ENCODE results near the gene PMEL.

PMEL gene

DNA sequence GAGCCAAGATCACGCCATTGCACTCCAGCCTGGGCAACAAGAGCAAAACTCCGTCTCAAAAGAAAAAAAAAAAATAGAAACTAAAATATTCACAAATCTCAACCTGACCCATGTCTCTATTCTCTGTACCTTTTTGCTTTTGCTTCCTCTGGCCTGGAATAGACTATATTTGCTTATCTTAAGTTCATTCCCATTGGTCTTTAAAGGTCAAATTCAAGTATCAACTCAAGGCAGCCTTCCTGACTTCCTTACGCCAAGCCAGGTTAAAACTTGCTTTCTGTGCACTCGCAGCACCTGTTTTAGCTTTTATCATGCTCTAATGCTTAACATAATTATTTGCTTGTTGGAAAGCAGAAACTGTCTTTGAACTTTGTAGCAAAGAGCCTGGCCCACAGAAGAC lies 52.9 kb downstream of the PMEL start:
- DNase-seq: no peak

GRCh38 chr12:55909513-55909884 lies 56.3 kb downstream of the PMEL start:
- DNase-seq: no peak

DNA sequence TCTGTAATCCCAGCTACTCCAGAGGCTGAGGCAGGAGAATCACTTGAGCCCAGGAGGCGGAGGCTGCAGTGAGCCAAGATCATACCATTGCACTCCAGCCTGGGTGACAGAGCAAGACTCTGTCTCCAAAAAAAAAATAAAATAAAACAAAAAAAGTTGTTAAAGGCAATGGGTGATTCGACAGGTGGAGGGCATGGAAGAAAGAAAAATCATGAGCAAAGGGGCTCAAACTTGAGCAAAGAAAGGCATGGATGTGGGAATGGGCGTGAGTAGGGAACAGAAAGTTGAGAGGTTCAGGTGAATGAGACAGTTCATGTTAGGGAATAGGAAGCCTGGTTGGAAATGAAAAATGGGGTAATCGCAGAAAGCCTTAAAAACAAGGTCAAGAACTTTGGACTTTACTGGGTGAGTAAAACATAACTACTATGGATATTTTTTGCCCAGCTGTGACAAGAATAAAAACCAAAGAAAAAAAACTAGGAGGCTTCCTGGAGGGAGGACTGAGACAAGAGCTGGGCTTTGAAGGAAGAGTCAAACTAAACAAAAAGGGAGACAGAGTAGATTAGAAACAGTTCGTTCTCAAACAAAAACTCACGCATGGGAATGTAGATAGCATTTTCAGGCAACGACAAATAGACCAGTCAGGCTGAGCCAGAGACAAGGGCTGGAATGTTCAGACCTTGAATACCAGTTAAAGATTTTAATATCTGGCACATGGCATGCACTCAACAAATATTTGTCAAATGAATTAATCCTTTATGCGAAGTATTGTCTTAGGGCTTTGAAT lies 56.9 kb downstream of the PMEL start:
- no peak for DNase-seq

GRCh38 chr12:55906056-55906455 lies 59.8 kb downstream of the PMEL start:
- DNase-seq: no peak
